Astrocyte of the spinal cord (primary cell): Measurements from ENCODE around the gene PSTK.

Experiments
- DNase-seq: peaks from one replicate; pipeline ENCODE4 v3.0.0; 2011; ENCODE audit warnings: low read depth, low spot score
- H3K4me3 ChIP-seq: 2 replicates; pipeline ENCODE4 v1.5.1; 2011; ENCODE audit warnings: low read depth, mild to moderate bottlenecking, low read length, moderate library complexity
- CTCF ChIP-seq: IDR thresholded peaks from 2 replicates; pipeline ENCODE4 v1.5.1; 2012; ENCODE audit warnings: low read depth, mild to moderate bottlenecking, low read length, inconsistent platforms
- in situ Hi-C: cut with HindIII; loops from 2 replicates; pipeline ENCODE4 v1.10.0; 2017; ENCODE audit warnings: low sequenced_read_pairs

The PSTK gene

DNA sequence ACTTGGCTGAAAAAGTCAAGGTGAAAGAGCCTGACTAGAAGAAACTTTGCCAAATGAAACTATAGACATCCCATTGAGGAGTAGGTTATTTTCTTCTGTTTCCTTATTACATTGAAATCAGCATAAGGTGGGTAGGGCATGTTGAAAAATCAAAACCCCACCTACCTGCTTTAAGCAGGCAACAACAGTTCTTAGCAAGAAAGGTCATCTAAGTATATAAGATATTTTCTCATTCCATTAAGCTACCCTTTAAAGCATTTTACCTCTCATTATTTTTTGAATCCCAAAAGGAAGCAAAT, 59.4 kb downstream of the PSTK start:
- H3K4me3 ChIP-seq = no peak overlapping the region
- in situ Hi-C loops = no loop called here
- TF ChIP-seq CTCF = no peak
- DNase-seq = no peak
